Fibroblast of villous mesenchyme (primary cell): ENCODE data around the gene PGAP3. TPM values are rescaled to one million over a fixed set of nuclear protein-coding genes. Genes with fewer than 3 reads are reported as not detected.

Experiments
- DNase-seq: peaks from one replicate; pipeline ENCODE4 v3.0.0-alpha.2; 2010; ENCODE audit warnings: low read depth
- H3K4me3 ChIP-seq: 2 replicates; pipeline ENCODE4 v1.5.1; 2011; ENCODE audit warnings: low read depth, mild to moderate bottlenecking, low read length
- small RNA-seq: library from RNA; depleted of rRNA; stranded (forward); fragments of <200 nt; gene quantifications from one replicate; pipeline ENCODE3, GENCODE V24; 2012
- total RNA-seq: library from RNA; depleted of rRNA; stranded (reverse); fragments of >200 nt; gene quantifications from 2 replicates; pipeline ENCODE4 v1.2.3, GENCODE V29; 2012
- TF ChIP-seq, protein P1 (sequence below): IDR thresholded peaks from 2 replicates; pipeline ENCODE4 v1.5.1; 2012; ENCODE audit warnings: low read depth, mild to moderate bottlenecking, low read length; ENCODE audit not compliant: insufficient read depth

PGAP3 gene
- total RNA-seq, 1 donor, result 4.7 TPM

DNA sequence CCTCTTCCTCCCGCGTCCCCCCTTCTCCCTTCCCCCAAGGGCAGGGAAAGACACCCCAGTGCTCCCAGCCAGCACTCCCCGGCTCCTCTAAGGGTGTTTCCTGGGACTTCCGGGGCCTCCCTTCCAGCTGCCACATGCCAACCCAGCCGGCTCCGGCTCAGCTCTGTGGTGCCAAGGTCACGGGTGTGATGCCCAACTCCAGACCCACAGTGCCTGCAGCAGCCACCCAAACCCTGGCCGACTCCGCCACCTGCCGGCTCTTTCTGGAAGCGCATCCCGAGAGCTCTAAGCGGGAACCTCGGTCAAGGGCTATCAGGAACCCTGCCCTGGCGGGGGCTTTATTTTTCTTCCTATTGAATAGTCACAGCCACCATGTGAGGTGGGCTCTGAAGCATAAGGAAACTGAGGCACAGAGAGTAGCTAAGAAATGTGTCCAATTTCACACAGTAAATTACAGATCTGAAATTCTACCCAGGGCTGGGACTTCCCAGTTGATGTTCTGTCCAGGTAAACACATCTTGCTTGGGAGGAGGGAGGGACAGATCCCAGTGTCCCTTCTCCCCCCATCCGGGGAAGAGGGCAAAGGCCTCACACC, 64.4 kb downstream of the PGAP3 start:
- no peak overlapping the region for H3K4me3 ChIP-seq
- DNase-seq, result peak; percentile 49
- TF ChIP-seq, protein P1, sequence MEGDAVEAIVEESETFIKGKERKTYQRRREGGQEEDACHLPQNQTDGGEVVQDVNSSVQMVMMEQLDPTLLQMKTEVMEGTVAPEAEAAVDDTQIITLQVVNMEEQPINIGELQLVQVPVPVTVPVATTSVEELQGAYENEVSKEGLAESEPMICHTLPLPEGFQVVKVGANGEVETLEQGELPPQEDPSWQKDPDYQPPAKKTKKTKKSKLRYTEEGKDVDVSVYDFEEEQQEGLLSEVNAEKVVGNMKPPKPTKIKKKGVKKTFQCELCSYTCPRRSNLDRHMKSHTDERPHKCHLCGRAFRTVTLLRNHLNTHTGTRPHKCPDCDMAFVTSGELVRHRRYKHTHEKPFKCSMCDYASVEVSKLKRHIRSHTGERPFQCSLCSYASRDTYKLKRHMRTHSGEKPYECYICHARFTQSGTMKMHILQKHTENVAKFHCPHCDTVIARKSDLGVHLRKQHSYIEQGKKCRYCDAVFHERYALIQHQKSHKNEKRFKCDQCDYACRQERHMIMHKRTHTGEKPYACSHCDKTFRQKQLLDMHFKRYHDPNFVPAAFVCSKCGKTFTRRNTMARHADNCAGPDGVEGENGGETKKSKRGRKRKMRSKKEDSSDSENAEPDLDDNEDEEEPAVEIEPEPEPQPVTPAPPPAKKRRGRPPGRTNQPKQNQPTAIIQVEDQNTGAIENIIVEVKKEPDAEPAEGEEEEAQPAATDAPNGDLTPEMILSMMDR, result peak; percentile 95

GRCh38 chr17:39622380-39623006, 65.4 kb downstream of the PGAP3 start:
- TF ChIP-seq, protein P1, result no peak
- DNase-seq, result no peak
- H3K4me3 ChIP-seq, result no peak overlapping the region

- H3K4me3 ChIP-seq, result no peak overlapping the region
- peak; percentile 80 for DNase-seq
- TF ChIP-seq, protein P1, result peak; percentile 100
Measured at GRCh38 chr17:39621523-39622379, 66.1 kb downstream of the PGAP3 start.

Small RNA genes lying within 50 kb of the gene (small RNA-seq; reads per million reads assigned to genes)
- not detected for gene MIR4728

Other genes starting within 250 kb of the PGAP3 start
- gene MED1, start 236.8 kb downstream of the PGAP3 start, total RNA-seq, result 20.3 and 31.1 TPM in 2 replicates
- gene CDK12, start 226.6 kb downstream of the PGAP3 start, total RNA-seq, result 39.3 and 39.6 TPM in 2 replicates
- not detected in 2 replicates for gene NEUROD2, start 80.1 kb downstream of the PGAP3 start, total RNA-seq
- not detected in 2 replicates for gene PPP1R1B, start 61.1 kb downstream of the PGAP3 start, total RNA-seq
- 23.7 and 42.5 TPM in 2 replicates for gene STARD3, start 50.9 kb downstream of the PGAP3 start, total RNA-seq
- under 0.01 TPM in 1 of 2 replicates, not detected in the other for gene TCAP, start 22.7 kb downstream of the PGAP3 start, total RNA-seq
- gene PNMT, start 19.6 kb downstream of the PGAP3 start, total RNA-seq, result not detected in 2 replicates
- 42.2 and 47.1 TPM in 2 replicates for gene ERBB2, start 12.0 kb upstream of the PGAP3 start, total RNA-seq
- 19.0 and 30.3 TPM in 2 replicates for gene MIEN1, start 42.5 kb upstream of the PGAP3 start, total RNA-seq
- gene GRB7, start 49.9 kb upstream of the PGAP3 start, total RNA-seq, result 0.97 and 1.3 TPM in 2 replicates
- under 0.01 TPM in 2 replicates for gene IKZF3, start 176.3 kb upstream of the PGAP3 start, total RNA-seq
- not detected in 2 replicates for gene ZPBP2, start 180.1 kb upstream of the PGAP3 start, total RNA-seq
- gene GSDMB, start 230.6 kb upstream of the PGAP3 start, total RNA-seq, result 5.2 and 5.8 TPM in 2 replicates
- gene ORMDL3, start 239.5 kb upstream of the PGAP3 start, total RNA-seq, result 51.5 and 61.7 TPM in 2 replicates
- not detected in 2 replicates for gene LRRC3C, start 239.7 kb upstream of the PGAP3 start, total RNA-seq